ENCODE data around the gene STK39. TPM values are rescaled to one million over a fixed set of nuclear protein-coding genes. Genes with fewer than 3 reads are reported as not detected.

Gene STK39
- total RNA-seq, 1 donor from 2014 or later: 31.9 TPM

- H3K36me3 Mint-ChIP-seq (ENCODE audit: low read depth): peaks cover 10% of the 10 kb centered on the region
- H3K9me3 Mint-ChIP-seq (ENCODE audit: low read depth): no peaks in the 10 kb centered on the region
- peaks cover 27% of the 10 kb centered on the region for H3K4me1 Mint-ChIP-seq (ENCODE audit: low read depth)
- no peak overlapping the region for H3K27ac Mint-ChIP-seq (ENCODE audit: unreplicated experiment)
- TF ChIP-seq CTCF (IDR thresholded peaks at IDR 0.05): no peak
- no peaks in the 10 kb centered on the region for H3K27me3 Mint-ChIP-seq (ENCODE audit: low read depth)
- H3K4me3 Mint-ChIP-seq (ENCODE audit: unreplicated experiment): no peak overlapping the region
- no peak for DNase-seq (ENCODE audit: low spot score)
Observed at GRCh38 chr2:168039881-168040280, 207.5 kb downstream of the STK39 start.

- no peaks in the 10 kb centered on the region for H3K9me3 Mint-ChIP-seq (ENCODE audit: low read depth)
- H3K4me1 Mint-ChIP-seq (ENCODE audit: low read depth): peaks cover 26% of the 10 kb centered on the region
- H3K4me3 Mint-ChIP-seq (ENCODE audit: unreplicated experiment): no peak overlapping the region
- no peak overlapping the region for H3K27ac Mint-ChIP-seq (ENCODE audit: unreplicated experiment)
- DNase-seq (ENCODE audit: low spot score): no peak
- no peaks in the 10 kb centered on the region for H3K27me3 Mint-ChIP-seq (ENCODE audit: low read depth)
- H3K36me3 Mint-ChIP-seq (ENCODE audit: low read depth): peaks cover 12% of the 10 kb centered on the region
- TF ChIP-seq CTCF (IDR thresholded peaks at IDR 0.05): no peak
Observed at GRCh38 chr2:168037778-168038177, 209.6 kb downstream of the STK39 start.

DNA sequence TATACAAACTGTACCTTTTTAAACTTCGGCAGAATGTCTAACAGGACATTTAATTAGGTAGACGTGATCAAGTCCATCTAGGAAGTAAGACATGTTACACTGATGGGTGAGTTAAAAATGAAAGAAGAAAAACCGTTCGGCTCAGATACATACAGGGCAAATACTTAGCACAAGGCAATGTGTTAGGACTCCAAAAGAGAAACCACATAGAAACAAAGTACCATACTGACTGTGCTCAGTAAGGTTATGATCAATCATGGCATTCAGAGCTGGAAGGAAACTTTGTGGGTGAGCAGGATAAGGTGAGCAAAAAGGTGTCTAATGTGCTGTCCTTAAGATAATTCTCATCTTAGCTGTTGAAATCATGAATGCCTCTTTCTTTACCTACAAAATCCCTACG lies 211.9 kb downstream of the STK39 start:
- no peaks in the 10 kb centered on the region for H3K27me3 Mint-ChIP-seq (ENCODE audit: low read depth)
- H3K9me3 Mint-ChIP-seq (ENCODE audit: low read depth): no peaks in the 10 kb centered on the region
- DNase-seq (ENCODE audit: low spot score): no peak
- no peak for TF ChIP-seq CTCF (IDR thresholded peaks at IDR 0.05)
- peaks cover 11% of the 10 kb centered on the region for H3K36me3 Mint-ChIP-seq (ENCODE audit: low read depth)
- no peak overlapping the region for H3K4me3 Mint-ChIP-seq (ENCODE audit: unreplicated experiment)
- H3K4me1 Mint-ChIP-seq (ENCODE audit: low read depth): peaks cover 42% of the 10 kb centered on the region
- H3K27ac Mint-ChIP-seq (ENCODE audit: unreplicated experiment): no peak overlapping the region

DNA sequence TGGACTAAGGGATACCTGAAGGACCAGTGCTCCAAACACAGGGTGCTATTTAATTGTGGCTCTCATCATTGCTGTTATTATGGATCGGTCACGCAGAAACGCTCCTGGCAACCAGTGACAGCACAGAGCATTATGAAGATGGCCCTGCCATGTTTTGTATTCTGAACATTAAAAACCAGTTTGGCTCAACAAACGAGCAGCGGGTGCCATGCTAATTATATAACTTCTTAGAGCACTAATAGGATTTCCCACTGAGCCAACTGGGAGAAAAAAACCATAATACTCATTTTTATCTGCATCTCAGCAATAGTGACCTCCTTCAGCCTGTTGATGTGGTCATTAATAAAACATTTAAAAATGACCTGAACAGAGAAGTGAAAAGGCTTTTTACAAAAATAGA lies 212.8 kb downstream of the STK39 start:
- H3K27me3 Mint-ChIP-seq (ENCODE audit: low read depth): no peaks in the 10 kb centered on the region
- H3K4me3 Mint-ChIP-seq (ENCODE audit: unreplicated experiment): no peak overlapping the region
- peaks cover 11% of the 10 kb centered on the region for H3K36me3 Mint-ChIP-seq (ENCODE audit: low read depth)
- H3K27ac Mint-ChIP-seq (ENCODE audit: unreplicated experiment): no peak overlapping the region
- no peak for TF ChIP-seq CTCF (IDR thresholded peaks at IDR 0.05)
- H3K4me1 Mint-ChIP-seq (ENCODE audit: low read depth): peaks cover 51% of the 10 kb centered on the region
- DNase-seq (ENCODE audit: low spot score): no peak
- no peaks in the 10 kb centered on the region for H3K9me3 Mint-ChIP-seq (ENCODE audit: low read depth)

DNA sequence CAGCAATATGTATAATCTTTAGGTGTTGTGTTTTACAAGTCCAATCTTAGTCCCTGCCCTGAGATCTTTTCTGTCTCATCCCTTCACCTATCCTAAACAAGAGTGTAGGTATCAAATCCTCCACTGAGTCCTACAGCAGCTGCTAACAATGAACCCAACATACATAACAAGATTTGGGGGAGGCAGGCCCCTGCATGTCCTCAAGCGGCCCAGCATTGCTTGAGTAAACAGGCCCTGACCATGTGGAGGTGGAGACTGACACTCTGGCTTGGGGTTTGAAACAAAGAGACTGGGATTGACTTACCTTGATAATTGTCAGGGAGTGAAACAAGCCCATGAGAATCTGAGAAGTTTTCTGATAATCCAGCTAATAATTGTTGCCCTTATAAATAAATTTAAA lies 213.4 kb downstream of the STK39 start:
- peaks cover 57% of the 10 kb centered on the region for H3K4me1 Mint-ChIP-seq (ENCODE audit: low read depth)
- H3K36me3 Mint-ChIP-seq (ENCODE audit: low read depth): peaks cover 11% of the 10 kb centered on the region
- no peaks in the 10 kb centered on the region for H3K27me3 Mint-ChIP-seq (ENCODE audit: low read depth)
- H3K27ac Mint-ChIP-seq (ENCODE audit: unreplicated experiment): no peak overlapping the region
- no peak for DNase-seq (ENCODE audit: low spot score)
- no peaks in the 10 kb centered on the region for H3K9me3 Mint-ChIP-seq (ENCODE audit: low read depth)
- no peak overlapping the region for H3K4me3 Mint-ChIP-seq (ENCODE audit: unreplicated experiment)
- no peak for TF ChIP-seq CTCF (IDR thresholded peaks at IDR 0.05)

All from chondrocyte (in vitro differentiated cells).